ENCODE measurements around the gene ADAM8. TPM values are rescaled to one million over a fixed set of nuclear protein-coding genes. Genes with fewer than 3 reads are reported as not detected.

The ADAM8 gene
- total RNA-seq, 1 experiment from 2014 or later = 3.7 TPM

- H3K9me3 ChIP-seq (ENCODE audit: control insufficient read depth, insufficient read depth, low read depth, low read length) = no peaks in the 10 kb centered on the region
- in situ Hi-C loops (cut with HindIII; ENCODE audit: low pct_unique_long_range_greater_than_20kb, low sequenced_read_pairs) = no loop called here
- intact Hi-C loops (cut with micrococcal nuclease; ENCODE audit: unreplicated experiment) = no loop called here
- no peak overlapping the region for H3K4me3 ChIP-seq (ENCODE audit: low read depth in 2 of 2, low read length in 2 of 2)
- DNase-seq (ENCODE audit: low read depth, low spot score) (no peak), ATAC-seq (no peak)
- BruUV-seq (replicated peaks) = no TSS peak
- TF ChIP-seq SIN3A (IDR thresholded peaks at IDR 0.05; ENCODE audit: borderline replicate concordance, insufficient read depth, low read depth, low read length) (no peak), POLR2AphosphoS5 (IDR thresholded peaks at IDR 0.05; ENCODE audit: low read depth, low read length) (no peak)
- H3K4me1 ChIP-seq (ENCODE audit: control insufficient read depth, insufficient read depth, low read length) = no peaks in the 10 kb centered on the region
- H3K36me3 ChIP-seq (ENCODE audit: control insufficient read depth, insufficient read depth, low read length) = no peaks in the 10 kb centered on the region
- POLR2A ChIA-PET = no interaction called here
- CTCF ChIA-PET = no interaction called here
- H3K27me3 ChIP-seq (ENCODE audit: control insufficient read depth, insufficient read depth, low read length) = peaks cover 3% of the 10 kb centered on the region; the same call in 1 of the 2 replicates
- H3K27ac ChIP-seq (ENCODE audit: low read length) = no peak overlapping the region
Observed at GRCh38 chr10:133231244-133231945, 45.3 kb downstream of the ADAM8 start.

DNA sequence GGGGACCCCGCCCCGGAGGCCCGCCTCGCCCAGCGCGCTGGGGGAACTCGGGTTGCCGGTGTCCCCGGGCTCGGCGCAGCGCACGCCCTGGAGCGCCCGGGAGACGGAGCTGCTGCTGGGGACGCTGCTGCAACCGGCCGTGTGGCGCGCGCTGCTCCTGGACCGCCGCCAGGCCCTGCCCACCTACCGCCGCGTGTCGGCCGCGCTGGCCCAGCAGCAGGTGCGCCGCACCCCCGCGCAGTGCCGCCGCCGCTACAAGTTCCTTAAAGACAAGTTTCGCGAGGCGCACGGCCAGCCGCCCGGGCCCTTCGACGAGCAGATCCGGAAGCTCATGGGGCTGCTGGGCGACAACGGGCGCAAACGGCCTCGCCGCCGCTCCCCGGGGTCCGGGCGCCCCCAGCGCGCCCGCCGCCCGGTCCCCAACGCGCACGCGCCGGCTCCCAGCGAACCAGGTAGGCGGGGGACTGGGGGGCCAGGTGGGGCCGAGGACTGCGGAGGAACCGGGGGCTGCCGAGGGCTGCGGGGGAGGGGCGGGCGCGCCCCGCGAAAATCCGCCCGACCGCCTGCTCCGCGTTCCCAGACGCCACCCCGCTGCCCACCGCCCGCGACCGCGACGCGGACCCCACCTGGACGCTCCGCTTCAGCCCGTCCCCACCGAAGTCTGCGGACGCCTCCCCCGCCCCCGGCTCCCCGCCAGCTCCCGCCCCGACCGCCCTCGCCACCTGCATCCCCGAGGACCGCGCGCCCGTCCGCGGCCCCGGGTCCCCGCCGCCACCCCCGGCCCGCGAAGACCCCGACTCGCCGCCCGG lies 46.1 kb downstream of the ADAM8 start:
- DNase-seq (ENCODE audit: low read depth, low spot score) (no peak), ATAC-seq (peak; percentile 53)
- POLR2A ChIA-PET = no interaction called here
- in situ Hi-C loops (cut with HindIII; ENCODE audit: low pct_unique_long_range_greater_than_20kb, low sequenced_read_pairs) = no loop called here
- Histone ChIP-seq H3K27ac (ENCODE audit: low read length) (no peak overlapping the region), H3K4me1 (ENCODE audit: control insufficient read depth, insufficient read depth, low read length) (no peaks in the 10 kb centered on the region), H3K4me3 (ENCODE audit: low read depth in 2 of 2, low read length in 2 of 2) (no peak overlapping the region), H3K27me3 (ENCODE audit: control insufficient read depth, insufficient read depth, low read length) (peaks cover 3% of the 10 kb centered on the region; the same call in 1 of the 2 replicates), H3K9me3 (ENCODE audit: control insufficient read depth, insufficient read depth, low read depth, low read length) (no peaks in the 10 kb centered on the region), H3K36me3 (ENCODE audit: control insufficient read depth, insufficient read depth, low read length) (no peaks in the 10 kb centered on the region)
- intact Hi-C loops (cut with micrococcal nuclease; ENCODE audit: unreplicated experiment) = no loop called here
- no peak for TF ChIP-seq SIN3A (IDR thresholded peaks at IDR 0.05; ENCODE audit: borderline replicate concordance, insufficient read depth, low read depth, low read length)
- BruUV-seq (replicated peaks) = no TSS peak
- CTCF ChIA-PET = no interaction called here

- no peak for DNase-seq (ENCODE audit: low read depth, low spot score)
- ChIA-PET CTCF (no interaction called here), POLR2A (no interaction called here)
- BruUV-seq (replicated peaks) = no TSS peak
- no peak for ATAC-seq
- no peaks in the 10 kb centered on the region for H3K9me3 ChIP-seq (ENCODE audit: control insufficient read depth, insufficient read depth, low read depth, low read length)
- in situ Hi-C loops (cut with HindIII; ENCODE audit: low pct_unique_long_range_greater_than_20kb, low sequenced_read_pairs) = no loop called here
- H3K4me1 ChIP-seq (ENCODE audit: control insufficient read depth, insufficient read depth, low read length) = no peaks in the 10 kb centered on the region
- peaks cover 3% of the 10 kb centered on the region; the same call in 1 of the 2 replicates for H3K27me3 ChIP-seq (ENCODE audit: control insufficient read depth, insufficient read depth, low read length)
- intact Hi-C loops (cut with micrococcal nuclease; ENCODE audit: unreplicated experiment) = no loop called here
- H3K27ac ChIP-seq (ENCODE audit: low read length) = no peak within 1 kb of the TSS
- TF ChIP-seq, protein P1, sequence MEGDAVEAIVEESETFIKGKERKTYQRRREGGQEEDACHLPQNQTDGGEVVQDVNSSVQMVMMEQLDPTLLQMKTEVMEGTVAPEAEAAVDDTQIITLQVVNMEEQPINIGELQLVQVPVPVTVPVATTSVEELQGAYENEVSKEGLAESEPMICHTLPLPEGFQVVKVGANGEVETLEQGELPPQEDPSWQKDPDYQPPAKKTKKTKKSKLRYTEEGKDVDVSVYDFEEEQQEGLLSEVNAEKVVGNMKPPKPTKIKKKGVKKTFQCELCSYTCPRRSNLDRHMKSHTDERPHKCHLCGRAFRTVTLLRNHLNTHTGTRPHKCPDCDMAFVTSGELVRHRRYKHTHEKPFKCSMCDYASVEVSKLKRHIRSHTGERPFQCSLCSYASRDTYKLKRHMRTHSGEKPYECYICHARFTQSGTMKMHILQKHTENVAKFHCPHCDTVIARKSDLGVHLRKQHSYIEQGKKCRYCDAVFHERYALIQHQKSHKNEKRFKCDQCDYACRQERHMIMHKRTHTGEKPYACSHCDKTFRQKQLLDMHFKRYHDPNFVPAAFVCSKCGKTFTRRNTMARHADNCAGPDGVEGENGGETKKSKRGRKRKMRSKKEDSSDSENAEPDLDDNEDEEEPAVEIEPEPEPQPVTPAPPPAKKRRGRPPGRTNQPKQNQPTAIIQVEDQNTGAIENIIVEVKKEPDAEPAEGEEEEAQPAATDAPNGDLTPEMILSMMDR (IDR thresholded peaks at IDR 0.05) = no peak
- no peak for TF ChIP-seq TCF7L2 (IDR thresholded peaks at IDR 0.05; ENCODE audit: low read depth, low read length)
- TF ChIP-seq SIN3A (IDR thresholded peaks at IDR 0.05; ENCODE audit: borderline replicate concordance, insufficient read depth, low read depth, low read length) = no peak
- TF ChIP-seq, protein P2, sequence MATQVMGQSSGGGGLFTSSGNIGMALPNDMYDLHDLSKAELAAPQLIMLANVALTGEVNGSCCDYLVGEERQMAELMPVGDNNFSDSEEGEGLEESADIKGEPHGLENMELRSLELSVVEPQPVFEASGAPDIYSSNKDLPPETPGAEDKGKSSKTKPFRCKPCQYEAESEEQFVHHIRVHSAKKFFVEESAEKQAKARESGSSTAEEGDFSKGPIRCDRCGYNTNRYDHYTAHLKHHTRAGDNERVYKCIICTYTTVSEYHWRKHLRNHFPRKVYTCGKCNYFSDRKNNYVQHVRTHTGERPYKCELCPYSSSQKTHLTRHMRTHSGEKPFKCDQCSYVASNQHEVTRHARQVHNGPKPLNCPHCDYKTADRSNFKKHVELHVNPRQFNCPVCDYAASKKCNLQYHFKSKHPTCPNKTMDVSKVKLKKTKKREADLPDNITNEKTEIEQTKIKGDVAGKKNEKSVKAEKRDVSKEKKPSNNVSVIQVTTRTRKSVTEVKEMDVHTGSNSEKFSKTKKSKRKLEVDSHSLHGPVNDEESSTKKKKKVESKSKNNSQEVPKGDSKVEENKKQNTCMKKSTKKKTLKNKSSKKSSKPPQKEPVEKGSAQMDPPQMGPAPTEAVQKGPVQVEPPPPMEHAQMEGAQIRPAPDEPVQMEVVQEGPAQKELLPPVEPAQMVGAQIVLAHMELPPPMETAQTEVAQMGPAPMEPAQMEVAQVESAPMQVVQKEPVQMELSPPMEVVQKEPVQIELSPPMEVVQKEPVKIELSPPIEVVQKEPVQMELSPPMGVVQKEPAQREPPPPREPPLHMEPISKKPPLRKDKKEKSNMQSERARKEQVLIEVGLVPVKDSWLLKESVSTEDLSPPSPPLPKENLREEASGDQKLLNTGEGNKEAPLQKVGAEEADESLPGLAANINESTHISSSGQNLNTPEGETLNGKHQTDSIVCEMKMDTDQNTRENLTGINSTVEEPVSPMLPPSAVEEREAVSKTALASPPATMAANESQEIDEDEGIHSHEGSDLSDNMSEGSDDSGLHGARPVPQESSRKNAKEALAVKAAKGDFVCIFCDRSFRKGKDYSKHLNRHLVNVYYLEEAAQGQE (IDR thresholded peaks at IDR 0.05; ENCODE audit: insufficient read depth in 1 of 2, low read depth in 2 of 2, low read length in 1 of 2) = no peak
- TF ChIP-seq POLR2AphosphoS5 (IDR thresholded peaks at IDR 0.05; ENCODE audit: low read depth, low read length) = no peak
- no peak within 1 kb of the TSS for H3K4me3 ChIP-seq (ENCODE audit: low read depth in 2 of 2, low read length in 2 of 2)
- no peaks in the 10 kb centered on the region for H3K36me3 ChIP-seq (ENCODE audit: control insufficient read depth, insufficient read depth, low read length)
Observed at GRCh38 chr10:133230044-133230361, 46.7 kb downstream of the ADAM8 start, which contains the start of gene UTF1. UTF1 (plus strand) TSS chr10:133230217; CDS start chr10:133230289, 72 bp downstream.
